ENCODE measurements around the gene GLI1. TPM values are rescaled to one million over a fixed set of nuclear protein-coding genes. Genes with fewer than 3 reads are reported as not detected.

The GLI1 gene
- total RNA-seq, 4 donors from 2014 or later, result 0.09 to 0.48 TPM; not detected in 2

- TF ChIP-seq CTCF (IDR thresholded peaks at IDR 0.05) (no peak), POLR2A (IDR thresholded peaks at IDR 0.05) (peak in 1 of 4 donors; percentile 29)
- Histone ChIP-seq H3K27ac (peak overlapping the region; percentile 57 to 87 (median 71)), H3K4me3 (peak overlapping the region; percentile 8 to 62 (median 39)), H3K9me3 (no peaks in the 10 kb centered on the region), H3K4me1 (peaks cover 16 to 35% (median 18%) of the 10 kb centered on the region in 3 donors), H3K27me3 (peaks cover 8 to 80% (median 18%) of the 10 kb centered on the region in 4 donors), H3K36me3 (no peaks in the 10 kb centered on the region)
- DNase-seq, result no peak
- intact Hi-C loops (cut with DNase I), result no loop called here
- WGBS, 2 donors, result 47 to 60% methylated on average over 10 to 11 of the region's 12 CpGs
Observed at GRCh38 chr12:57477710-57478681, 18.4 kb downstream of the GLI1 start.

- intact Hi-C loops (cut with DNase I), result no loop called here
- peaks cover 8 to 72% (median 17%) of the 10 kb centered on the region in 4 donors for H3K27me3 ChIP-seq
- peak overlapping the region; percentile 57 to 87 (median 71) for H3K27ac ChIP-seq
- DNase-seq, result no peak
- 81 to 84% methylated on average over 5 to 10 of the region's 10 CpGs for WGBS, 2 donors
- H3K4me3 ChIP-seq, result peak overlapping the region in 2 of 4 donors; percentile 42 to 62
- H3K9me3 ChIP-seq, result no peaks in the 10 kb centered on the region
- TF ChIP-seq CTCF (IDR thresholded peaks at IDR 0.05), result no peak
- no peak for TF ChIP-seq POLR2A (IDR thresholded peaks at IDR 0.05)
- no peaks in the 10 kb centered on the region for H3K36me3 ChIP-seq
- peaks cover 16 to 35% (median 18%) of the 10 kb centered on the region in 3 donors for H3K4me1 ChIP-seq
Observed at GRCh38 chr12:57479043-57479375, 19.4 kb downstream of the GLI1 start.

DNA sequence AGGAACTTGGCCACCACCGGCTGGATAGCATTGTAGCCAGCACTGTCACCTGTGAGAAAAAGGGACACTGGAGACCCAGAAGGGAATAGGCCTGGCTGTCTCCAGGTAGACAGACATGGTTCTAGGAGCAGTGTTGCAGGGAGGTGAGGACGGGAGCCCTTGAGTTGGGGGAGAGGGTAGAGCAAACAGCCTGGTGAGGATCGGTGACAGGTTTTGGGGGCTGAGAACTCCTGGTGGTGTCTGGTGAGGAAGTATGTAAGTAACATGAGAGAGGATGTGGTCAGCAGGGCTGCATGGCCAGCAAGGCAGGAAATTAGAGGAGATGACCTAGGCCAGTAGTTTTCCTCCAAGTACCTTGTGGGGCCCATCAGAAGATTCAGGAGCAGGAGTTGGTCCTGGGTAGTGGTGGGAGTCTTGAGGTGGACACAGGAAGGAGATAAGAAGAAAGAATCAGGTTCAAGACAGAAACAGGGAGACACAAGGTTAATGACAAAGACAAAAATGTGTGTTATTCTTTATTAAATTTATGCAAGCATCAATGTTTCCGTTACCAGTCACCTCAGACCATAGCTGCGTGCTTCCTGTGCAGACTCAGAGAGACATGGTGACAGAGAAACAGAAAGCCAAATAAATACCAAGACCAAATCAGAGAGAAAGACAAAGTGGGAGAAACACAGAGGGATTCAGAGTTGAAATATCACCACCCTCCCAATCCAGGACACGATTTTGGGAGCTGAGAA, 20.0 kb downstream of the GLI1 start, which contains the start of gene ARHGAP9:
TSS of gene ARHGAP9 (minus strand) at position 491 of the 740 bp plus-strand sequence. CDS start at position 31, 460 bp downstream.
- H3K27ac ChIP-seq, result peak within 1 kb of the TSS; percentile 57 to 87 (median 71)
- no peak for TF ChIP-seq CTCF (IDR thresholded peaks at IDR 0.05)
- TF ChIP-seq POLR2A (IDR thresholded peaks at IDR 0.05), result no peak
- H3K27me3 ChIP-seq, result peaks cover 8 to 67% (median 15%) of the 10 kb centered on the region in 4 donors
- no peaks in the 10 kb centered on the region for H3K9me3 ChIP-seq
- DNase-seq, result no peak
- intact Hi-C loops (cut with DNase I), result no loop called here
- H3K4me1 ChIP-seq, result peaks cover 16 to 35% (median 18%) of the 10 kb centered on the region in 3 donors
- peak within 1 kb of the TSS in 2 of 4 donors; percentile 42 to 62 for H3K4me3 ChIP-seq
- no peaks in the 10 kb centered on the region for H3K36me3 ChIP-seq
- WGBS, 2 donors, result 41 to 50% methylated on average over 5 of the region's 6 CpGs

- intact Hi-C loops (cut with DNase I), result no loop called here
- no peak overlapping the region for H3K4me3 ChIP-seq
Observed at GRCh38 chr12:57481671-57482070, 22.1 kb downstream of the GLI1 start.

More at GRCh38 chr12:57481671-57482070, 22.1 kb downstream of the GLI1 start:
- TF ChIP-seq CTCF (IDR thresholded peaks at IDR 0.05), result no peak
- TF ChIP-seq POLR2A (IDR thresholded peaks at IDR 0.05), result no peak
- no peak for DNase-seq
- Histone ChIP-seq H3K27me3 (peaks cover 0 to 45% (median under 1%) of the 10 kb centered on the region in 4 donors), H3K9me3 (no peaks in the 10 kb centered on the region), H3K4me1 (peaks cover 0 to 15% (median 0%) of the 10 kb centered on the region in 3 donors), H3K36me3 (no peaks in the 10 kb centered on the region), H3K27ac (no peak overlapping the region)
- 89 to 100% methylated on average over 1 of the region's 1 CpG for WGBS, 2 donors

All from esophagus squamous epithelium (tissue), 5 donors.